CD4-positive, alpha-beta T cell treated with Interleukin-15 for 1 hour (primary cell): Measurements from ENCODE around the gene ZNF790.

ENCODE experiments used
- DNase-seq: peaks from one replicate; pipeline ENCODE4 v3.0.0-alpha.2; 2020

The ZNF790 gene

DNA sequence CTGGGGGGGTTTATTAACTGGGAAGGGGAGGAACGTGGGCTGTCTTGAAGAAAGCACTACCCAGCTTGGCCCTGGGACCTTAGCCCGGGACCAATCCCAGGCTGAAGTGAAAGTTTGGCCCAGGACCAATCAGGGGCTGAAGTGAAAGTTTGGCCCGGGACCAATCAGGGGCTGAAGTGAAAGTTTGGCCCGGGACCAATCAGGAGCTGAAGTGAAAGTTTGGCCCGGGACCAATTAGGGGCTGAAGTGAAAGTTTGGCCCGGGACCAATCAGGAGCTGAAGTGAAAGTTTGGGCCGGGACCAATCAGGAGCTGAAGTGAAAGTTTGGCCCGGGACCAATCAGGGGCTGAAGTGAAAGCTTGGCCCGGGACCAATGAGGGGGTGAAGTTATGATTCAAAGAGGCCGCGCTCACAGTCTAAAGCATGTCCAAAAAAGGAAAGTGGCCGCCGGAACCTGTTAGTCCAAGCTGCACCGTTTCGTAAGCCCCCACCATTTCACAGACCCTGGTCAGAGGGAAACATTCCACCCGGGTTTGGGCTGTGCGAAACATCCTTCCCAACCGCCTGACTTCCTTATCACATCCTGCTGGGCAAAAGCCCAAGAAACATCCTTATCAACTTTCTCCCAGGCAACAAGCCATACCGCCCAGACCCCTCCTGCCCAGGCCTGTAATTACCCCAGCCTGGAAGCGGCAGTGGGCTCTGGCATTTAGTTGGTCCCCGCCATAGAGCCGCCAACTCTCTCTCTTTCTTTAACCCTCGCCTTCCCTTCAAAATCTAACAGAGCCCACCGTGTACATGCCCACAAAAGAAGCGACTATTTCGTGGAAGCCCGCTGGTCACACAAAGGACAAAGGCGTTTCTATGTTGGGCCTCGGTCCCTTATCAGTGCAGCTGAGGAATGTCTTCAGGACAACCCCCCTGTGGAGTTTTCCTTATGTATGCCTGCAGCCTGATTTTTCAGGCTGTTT, 66.6 kb downstream of the ZNF790 start:
- DNase-seq = peak; percentile 71
